NCI-H1930 (cell line): ENCODE data around the gene GMDS.

Source experiments
- DNase-seq, 2 experiments: peaks; one replicate each; lab custom pipeline; 2025; lab: John Stamatoyannopoulos, UW

GMDS gene

DNA sequence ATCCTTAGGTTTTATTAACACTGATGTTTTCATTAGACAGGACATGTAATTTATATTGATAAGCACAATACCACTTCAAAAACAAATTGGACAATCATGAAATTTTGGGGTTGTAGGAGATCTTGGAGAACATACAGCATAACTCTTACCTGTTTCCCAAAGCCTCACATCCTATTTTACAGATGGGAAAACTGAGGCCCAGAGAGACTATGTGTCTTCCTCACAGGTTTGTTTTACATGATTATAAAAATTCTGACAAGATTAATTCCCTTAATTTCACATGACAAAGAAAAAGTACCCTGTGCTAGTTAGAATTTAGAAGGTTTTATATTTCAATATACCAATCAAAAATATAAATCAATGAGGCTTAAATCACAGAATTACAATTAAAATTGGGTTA, 145.5 kb downstream of the GMDS start:
- no peak for DNase-seq

DNA sequence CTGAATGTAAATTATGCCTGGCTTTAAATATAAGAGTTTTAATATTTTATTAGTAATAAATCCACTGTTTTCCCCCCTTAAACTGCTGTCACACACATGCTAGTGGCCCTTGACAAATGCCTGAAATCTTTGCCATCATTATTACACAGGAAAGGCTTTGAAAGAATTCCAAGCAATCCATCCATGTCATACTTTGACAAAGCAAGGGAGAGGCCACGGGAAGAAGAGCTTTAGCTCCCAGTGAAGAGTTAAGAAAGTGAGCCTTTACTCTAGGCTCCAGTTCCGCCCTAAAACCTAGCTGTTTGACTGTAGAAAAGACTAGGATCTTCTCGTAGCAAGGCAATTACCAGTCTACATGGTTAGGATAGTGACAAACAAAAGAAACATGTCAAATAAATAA, 147.9 kb downstream of the GMDS start:
- no peak for DNase-seq

DNA sequence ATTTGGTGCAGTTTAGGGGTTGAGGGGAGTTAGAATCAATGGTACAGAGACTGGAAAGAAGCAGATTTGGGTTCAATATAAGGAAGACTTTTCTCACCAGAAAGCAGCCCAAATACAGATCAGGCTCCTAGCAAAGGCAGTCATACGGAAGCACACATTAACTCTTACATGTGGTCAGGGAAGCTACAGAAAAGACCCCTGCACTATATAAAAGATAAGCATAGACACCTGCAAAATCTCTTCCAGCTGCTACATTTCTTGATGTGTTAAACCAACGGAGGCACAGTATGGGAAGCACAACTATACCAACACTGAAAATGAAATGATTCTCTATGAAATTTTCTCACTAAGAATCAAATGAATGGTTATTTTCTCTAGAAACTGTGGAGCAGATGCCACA, 150.8 kb downstream of the GMDS start:
- no peak for DNase-seq

DNA sequence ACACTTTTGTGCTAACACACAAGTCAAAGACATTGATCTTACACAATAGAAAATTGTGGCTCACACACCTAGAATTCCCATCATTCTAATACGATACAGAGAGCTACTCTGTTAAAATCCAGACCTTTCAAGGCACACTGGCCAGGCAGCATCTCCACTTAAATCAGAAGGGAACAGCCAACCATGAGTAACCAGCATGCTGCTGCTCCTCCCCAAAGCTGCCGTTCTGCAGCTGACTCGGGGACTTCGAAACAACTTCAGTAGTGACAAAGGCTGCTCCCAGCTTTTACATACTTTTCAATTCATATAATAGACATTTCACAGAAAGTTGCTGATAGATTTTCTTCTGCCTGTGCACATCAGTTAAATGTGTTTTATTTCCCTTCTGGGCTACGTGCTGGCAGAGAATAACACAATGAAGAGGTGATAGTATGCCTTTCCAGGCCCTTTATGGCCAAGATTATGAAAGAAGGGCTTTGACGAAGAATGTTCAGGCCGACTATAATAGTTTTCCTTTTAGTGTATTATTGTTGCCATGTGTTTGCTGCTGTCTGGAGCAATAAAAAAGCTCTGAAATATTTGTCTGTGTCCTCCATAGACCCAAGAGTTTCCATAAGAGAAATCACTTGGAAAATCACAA, 159.0 kb downstream of the GMDS start:
- no peak for DNase-seq

DNA sequence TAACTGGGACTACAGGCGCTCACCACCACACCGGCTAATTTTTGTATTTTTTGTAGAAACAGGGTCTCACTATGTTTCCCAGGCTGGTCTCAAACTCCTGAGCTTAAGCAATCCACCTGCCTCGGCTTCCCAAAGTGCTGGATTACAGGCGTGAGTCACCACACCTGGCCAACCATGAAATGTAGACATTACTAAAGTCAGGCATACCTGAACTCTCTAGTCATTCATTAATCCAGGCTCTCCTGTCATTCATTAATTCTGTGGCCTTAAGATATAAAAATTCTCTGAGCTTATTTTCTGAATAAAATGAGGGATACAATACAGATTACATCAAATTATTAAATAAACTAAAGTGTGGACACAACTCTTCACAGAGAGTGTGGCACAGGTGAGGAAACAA, 159.7 kb downstream of the GMDS start:
- DNase-seq, result no peak

DNA sequence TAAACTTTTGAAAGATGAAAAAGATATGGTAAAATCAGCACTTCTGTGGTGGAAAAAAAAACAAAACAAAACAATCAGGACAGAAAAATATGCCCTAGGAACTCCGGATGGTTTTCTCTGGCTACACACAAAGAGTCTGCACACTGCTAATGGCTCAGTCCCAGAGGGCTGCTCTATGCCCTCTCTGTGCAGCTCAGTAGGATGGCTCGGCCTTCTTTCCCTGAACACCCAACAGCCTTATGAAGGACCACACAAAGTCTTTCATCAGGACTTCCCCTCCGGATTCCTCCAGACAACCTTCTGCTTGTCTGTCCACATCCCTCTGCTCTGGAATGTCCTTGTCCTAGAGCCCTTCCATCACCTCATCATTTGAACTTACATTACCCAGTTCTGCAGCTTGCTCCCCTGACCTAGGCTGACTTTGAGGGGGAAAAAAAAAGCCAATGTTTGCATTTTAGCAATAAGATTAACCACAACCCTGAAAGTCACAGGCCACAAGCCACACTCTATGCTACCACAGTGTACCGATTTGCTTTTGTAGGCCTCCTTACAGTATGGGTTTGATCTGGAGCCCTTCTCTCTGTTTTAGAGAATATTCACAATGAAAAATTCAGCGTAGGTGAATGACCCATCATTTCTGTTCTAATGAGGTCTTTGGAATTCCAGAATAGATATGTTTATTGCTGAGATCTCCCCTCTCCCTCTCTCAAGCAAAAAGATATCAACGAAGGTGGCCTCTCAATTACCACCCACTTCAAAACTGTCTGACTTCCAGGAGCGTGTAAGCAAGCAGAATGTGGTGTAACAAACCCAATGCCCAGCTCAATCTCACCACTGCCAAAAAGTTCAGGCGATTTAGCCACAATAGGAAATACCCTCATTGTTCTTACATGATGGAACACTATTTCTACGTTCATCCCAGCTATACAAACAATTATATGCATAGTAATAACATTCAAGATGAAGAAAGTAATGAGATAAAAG, 164.0 kb downstream of the GMDS start:
- no peak for DNase-seq

DNA sequence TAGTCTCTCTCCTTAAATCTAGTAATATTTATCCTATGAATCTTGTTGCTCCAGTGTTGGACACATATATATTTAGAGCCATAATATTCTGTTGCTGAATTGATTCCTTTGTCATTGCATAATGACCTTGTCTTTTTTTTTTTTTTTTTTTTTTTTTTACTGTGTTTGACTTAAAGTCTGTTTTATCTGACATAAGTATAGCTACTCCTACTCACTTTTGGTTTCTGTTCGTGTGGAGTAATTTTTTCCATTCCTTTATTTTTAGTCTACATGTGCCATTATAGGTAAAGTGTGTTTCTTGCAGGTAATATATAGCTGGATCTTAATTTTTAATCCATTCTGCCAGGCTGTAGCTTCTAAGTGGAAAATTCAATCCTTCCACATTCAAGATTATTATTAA, 166.5 kb downstream of the GMDS start:
- no peak for DNase-seq

DNA sequence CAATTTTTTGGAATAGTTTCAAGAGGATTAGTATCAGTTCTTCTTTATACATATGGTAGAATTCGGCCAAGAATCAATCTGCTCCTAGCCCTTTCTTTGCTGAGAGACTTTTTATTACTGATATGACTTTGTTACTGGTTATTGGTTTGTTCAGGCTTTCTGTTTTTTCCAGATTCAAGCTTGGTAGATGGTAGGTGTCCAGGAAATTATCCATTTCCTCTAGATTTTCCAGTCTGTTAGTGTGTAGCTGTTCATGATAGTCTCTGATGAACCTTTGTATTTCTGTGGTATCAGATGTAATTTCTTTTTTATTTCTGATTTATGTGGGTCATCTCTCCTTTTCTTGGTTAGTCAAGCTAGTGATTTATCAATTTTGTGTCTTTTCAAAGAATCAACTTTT, 167.6 kb downstream of the GMDS start:
- DNase-seq, result no peak

DNA sequence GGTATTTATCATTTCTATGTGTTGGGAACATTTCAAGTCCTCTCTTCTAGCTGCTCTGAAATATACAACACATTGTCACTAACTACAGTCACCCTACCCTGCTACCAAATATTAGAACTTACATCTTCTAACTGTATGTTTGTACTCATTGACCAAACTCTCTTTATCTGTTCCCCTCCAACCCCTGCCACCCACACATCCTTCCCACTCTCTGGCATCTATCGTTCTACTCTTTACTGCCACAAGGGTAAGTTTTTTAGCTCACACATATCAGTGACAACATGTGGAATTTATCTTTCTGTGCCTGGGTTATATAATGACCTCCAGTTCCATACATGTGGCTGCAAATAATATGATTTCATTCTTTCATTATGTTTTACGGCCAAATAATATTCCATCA, 171.9 kb downstream of the GMDS start:
- DNase-seq, result no peak

DNA sequence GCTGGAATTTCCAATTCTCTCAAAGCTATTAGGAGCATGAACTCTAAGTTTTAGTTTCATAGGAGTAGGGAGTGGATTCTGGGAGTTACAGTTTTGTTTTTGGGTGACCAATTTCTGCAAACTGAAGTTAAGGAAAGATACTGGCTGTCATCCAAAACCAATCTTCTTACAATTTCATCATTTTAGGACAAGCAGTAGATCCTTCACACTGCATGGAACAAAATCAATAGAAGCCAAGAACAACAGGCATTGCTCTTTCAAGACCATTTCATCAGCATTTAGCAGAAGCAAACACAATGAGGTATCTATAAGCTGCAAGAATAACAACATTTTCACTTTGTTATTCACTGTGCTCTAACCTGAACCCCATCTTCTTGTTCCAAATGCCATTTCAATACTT, 173.0 kb downstream of the GMDS start:
- DNase-seq, result peak in 1 of 2 experiments; percentile 43

DNA sequence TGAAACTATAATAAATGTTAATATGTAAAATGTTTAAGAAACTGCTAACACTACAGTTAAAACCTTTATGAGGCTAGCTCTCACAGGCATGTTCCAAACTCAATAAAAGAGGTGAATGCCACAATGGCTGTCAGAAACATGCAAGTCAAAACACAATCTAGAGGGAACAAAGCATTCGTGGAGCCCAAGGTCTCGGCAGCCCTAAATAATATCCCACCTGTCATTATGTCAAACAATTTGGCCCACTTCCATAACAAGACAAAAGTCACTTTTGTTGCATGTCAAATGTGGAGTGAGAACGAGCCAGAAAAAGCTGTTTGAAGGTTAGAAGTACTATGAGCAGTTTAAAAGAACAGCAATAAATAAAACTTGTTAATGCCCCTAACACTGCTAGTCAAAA, 181.9 kb downstream of the GMDS start:
- no peak for DNase-seq

DNA sequence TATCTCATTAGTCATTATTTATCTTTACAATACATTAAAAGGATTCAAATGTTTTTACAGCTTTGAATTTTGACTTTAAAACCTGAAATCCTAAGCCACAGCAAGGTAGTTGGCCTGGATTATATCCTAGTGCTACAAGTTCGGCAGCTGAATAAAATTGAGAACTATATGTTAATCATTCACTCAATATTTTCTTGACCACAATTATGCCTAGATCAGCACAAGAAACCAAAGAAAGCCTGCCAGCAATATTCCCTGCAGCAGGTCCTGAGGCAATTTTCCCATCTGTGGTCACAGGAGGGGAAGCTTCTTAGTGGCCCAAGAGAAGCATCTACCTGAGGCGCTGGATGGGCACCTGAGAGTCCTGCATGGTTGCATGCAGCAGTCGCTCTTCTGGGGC, 183.5 kb downstream of the GMDS start:
- no peak for DNase-seq

DNA sequence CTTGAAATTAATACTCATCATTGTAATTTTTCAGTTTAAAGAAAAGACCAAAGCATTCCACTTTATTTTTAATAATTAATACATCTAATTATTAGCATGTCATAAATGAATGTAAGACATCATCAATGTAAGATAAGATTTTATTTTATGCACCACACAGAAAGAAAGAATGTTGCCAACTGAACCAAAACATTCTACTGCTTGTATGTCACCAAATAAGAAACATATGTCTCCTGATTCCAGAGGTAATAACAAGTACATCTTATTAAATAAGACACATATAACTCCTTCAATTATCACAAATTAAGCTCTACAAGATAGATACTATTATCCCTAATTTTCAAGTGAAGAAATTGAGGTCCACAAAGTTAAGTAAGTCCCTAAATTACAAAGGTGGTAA, 189.5 kb downstream of the GMDS start:
- DNase-seq, result no peak

DNA sequence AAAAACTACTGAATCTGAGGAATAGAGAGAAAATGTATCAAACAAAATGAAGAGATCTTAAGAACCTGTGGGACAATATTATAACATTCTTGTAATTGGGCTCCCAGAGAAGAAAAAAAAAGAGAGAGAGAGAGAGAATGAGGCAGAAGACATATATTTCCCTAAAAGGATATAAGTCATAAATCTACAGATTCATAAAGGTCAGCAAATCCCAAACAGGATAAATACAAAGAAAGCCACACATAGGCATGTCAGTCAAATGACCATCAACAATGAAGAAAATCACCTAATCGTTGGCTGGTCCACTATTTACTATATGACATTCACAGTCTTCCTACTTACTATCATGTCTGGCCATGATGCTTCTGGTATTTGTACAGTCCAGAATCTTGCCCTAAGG, 190.3 kb downstream of the GMDS start:
- no peak for DNase-seq

DNA sequence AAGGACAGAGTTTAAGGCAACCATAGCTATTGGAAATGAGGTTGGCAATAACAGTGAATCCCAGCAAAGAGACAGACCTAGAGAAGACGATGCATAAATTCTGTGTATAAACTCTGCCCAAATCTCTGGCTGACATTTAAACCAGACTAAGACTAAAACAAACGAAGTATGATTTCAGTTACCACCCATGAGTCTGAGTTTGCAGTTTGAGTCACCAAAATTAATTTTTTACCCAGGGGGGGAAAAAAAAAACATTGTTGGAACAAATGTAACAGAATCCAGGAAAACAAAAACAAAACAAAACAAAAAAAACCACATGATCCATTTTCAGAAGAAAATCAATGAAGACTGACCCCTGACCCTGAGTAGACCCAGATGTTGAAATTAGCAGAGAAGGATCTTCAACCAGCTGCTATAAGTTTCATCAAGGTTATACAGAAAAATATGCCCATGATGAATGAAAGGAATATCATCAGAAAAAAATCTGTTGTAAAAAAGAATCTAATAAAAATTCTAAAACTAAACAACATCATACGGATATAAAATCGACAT, 190.8 kb downstream of the GMDS start:
- DNase-seq, result no peak

DNA sequence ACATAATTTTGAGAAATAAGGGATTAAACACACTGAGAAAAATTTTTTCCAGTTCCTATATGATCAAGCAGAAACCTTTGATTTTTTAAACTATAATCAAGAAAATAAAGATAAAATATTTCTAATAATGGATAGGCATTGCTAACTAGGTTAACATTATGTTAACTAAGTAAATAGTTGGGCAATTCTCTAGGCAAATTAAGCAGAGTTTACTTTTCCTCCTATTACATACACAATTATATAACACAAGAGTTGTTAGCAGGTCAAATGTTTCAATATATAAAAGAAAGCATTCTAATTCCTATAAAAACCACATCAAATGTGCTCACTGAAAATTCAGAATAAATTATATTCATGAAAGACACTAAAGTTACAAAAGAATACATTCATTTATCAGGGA, 191.7 kb downstream of the GMDS start:
- no peak for DNase-seq

DNA sequence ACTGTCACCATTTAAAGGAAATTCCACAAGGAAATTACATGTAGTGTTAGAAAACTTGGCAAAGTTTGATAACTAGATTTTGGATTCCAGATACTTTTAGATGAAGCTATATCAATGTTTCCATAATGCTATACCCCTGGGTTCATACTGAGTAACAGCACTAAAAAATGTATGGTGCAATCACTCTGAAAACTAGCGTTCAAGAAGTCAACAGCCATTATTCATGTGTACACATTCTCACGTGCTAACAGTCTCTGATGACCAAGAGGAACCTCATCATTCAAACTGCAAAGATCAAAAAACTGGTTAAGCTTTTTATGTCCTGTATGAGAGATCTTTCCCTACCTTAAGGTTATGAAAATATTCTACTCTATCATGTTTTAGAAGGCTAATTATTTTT, 197.6 kb downstream of the GMDS start:
- DNase-seq, result no peak

DNA sequence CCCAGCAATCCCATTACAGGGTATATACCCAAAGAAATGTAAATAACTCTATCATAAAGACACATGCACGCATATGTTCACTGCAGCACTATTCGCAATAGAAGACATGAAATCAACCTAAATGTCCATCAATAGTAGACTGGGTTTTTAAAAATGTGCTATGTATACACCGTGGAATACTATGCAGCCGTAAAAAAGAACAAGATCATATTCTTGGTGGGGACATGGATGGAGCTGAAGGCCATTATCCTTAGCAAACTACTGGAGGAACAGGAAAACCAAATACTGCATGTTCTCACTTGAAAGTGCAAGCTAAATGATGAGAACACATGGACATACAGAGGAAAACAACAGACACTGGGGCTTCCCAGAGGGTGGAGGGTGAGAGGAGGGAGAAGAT, 201.2 kb downstream of the GMDS start:
- DNase-seq, result no peak

DNA sequence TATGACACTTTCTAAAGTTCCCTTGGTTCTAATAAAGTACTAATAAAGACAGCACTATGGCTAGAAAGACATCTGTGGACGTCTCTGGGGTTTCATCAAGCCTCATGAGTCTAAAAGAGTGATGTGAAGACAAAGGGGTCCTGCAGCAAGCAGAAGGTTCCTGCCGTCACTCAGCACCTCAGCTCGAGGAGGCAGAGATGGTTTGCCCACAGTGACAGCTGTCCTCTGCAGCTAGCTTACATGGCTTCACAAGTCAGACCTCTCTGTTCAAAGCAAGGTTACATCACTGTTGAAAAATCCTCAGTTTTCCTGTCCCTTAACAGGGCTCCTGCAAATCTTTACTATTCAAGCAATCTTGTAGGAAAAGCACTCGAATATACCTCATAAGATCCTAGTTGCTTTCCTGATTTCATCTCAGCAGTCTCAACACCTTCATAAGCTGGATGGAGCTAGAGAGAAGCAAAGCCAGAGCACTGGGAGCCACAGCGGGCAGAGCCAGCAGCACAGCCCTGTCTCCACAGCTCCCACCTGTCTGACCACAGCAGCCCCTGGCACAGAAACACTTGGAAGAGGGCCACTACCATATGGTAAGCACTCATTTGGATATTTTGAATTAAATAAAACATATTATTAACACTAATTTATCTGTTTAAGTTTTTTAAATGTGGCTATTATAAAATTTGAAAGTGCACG, 202.3 kb downstream of the GMDS start:
- no peak for DNase-seq

DNA sequence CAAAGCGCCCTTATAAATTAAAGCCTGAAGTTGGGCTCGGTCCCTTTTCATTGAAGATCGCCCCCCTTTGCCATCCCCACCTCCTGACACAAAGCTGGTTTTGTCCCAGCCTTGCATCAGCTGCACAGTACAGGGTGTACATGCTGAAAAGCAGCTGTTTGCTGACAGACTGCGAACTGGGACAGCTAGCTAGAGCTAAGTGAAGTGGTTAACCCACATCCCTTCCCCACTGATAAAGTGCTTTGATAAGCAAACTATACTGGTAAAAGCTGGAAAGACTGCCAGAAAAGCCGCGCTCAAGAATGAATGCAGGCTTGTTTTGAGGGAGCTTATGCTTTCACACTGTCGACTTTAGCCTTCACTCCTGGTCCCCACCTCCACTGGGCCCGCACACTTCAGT, 207.3 kb downstream of the GMDS start:
- no peak for DNase-seq

DNA sequence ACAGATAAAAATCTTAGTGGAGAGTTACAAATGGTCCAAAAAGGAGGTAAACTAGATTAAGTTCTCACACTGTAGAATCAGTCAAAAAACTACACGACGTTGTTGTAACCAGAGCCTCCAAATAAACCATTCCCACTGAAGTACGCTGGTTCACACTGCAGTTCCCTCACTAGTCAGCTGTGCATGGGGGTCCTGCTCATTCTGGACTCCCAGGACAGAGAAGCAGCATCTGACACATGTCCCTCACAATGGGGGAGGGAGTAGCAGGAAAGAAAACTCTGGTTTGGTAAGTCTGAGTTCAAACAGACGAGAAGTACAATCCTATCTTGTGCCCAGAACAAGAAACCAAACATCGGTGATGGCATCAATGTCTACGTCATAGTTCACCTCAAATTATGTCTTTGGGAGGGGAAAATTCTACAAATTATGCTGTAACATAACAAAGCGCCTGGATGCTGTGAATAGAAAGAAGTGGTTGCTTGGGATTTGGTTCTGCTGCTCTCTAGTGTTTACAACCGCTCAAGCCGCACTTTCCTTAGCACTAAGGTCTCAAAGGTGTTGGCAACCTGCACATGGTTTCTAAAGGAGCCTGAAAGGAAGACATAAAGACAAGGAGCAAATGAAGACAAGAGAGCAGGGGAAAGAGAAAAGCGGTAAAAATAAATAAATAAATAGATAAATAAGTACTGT, 208.0 kb downstream of the GMDS start:
- DNase-seq, result no peak

DNA sequence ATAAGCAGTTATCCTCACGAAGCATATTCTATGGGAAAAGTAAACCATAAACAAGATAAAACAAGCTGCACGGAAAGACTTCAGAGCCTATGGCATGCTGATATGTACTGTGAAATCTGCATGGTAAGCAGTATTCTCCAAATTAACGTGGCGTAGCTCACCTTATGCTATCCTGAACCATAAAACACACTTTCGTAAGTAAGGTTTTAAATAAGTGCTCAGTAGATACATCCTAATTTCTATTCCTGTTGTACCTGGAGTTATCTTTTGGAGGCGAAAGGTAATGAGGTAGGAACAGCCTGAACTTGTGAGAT, 208.7 kb downstream of the GMDS start:
- DNase-seq, result no peak
